H1 (cell line): ENCODE measurements around the gene GBF1. TPM values are rescaled to one million over a fixed set of nuclear protein-coding genes. Genes with fewer than 3 reads are reported as not detected.

ENCODE experiments used
- CBX5 ChIP-seq: fragments of 300-800, 300-1000 bp; sonication (generic); IDR thresholded peaks from 2 replicates; pipeline ENCODE4 v1.7.1; 2016; ENCODE audit warnings: antibody characterized with exemption, low read length, low read depth
- CBX8 ChIP-seq: fragments of 300-800, 300-1000 bp; sonication (generic); IDR thresholded peaks from 2 replicates; pipeline ENCODE4 v1.7.1; 2016; ENCODE audit warnings: low read depth, low read length, borderline replicate concordance
- CEBPB ChIP-seq: IDR thresholded peaks from 2 replicates; pipeline ENCODE4 v1.6.1; 2012; ENCODE audit warnings: low read depth, low read length
- CTBP2 ChIP-seq: IDR thresholded peaks from 2 replicates; pipeline ENCODE4 v1.7.0; 2011; ENCODE audit warnings: borderline replicate concordance, mild to moderate bottlenecking, moderate library complexity, mixed read lengths, low read length; ENCODE audit not compliant: insufficient read depth, insufficient read length
- CTCF ChIP-seq, 3 experiments: IDR thresholded peaks; 1 replicate in 2 of 3; 2 replicates in 1 of 3; pipeline versions ENCODE4 v1.5.1 to v1.6.1; 2011; ENCODE audit warnings: low read length in 3 of 3, mild to moderate bottlenecking in 3 of 3, inconsistent platforms in 2 of 3, low read depth in 1 of 3, moderate library complexity in 1 of 3; ENCODE audit not compliant: insufficient read depth in 1 of 3; ENCODE audit errors: control extremely low read depth in 1 of 3
- GABPA ChIP-seq: IDR thresholded peaks from 2 replicates; pipeline ENCODE4 v1.6.1; 2011; ENCODE audit warnings: mild to moderate bottlenecking, low read length, moderate library complexity, borderline replicate concordance; ENCODE audit not compliant: insufficient read depth
- JUN ChIP-seq: IDR thresholded peaks from 2 replicates; pipeline ENCODE4 v1.6.1; 2011; ENCODE audit warnings: low read depth, mild to moderate bottlenecking, improper control_type of control experiment, low read length
- JUND ChIP-seq: IDR thresholded peaks from 2 replicates; pipeline ENCODE4 v1.6.1; 2011; ENCODE audit warnings: mild to moderate bottlenecking, improper control_type of control experiment, low read length
- KDM4A ChIP-seq: IDR thresholded peaks from one replicate; pipeline ENCODE4 v1.7.1; 2012; ENCODE audit warnings: low read depth, mild to moderate bottlenecking, moderate library complexity, low read length, inconsistent platforms; ENCODE audit not compliant: severe bottlenecking
- NRF1 ChIP-seq: IDR thresholded peaks from 2 replicates; pipeline ENCODE4 v1.6.1; 2011; ENCODE audit warnings: mild to moderate bottlenecking, low read depth, low read length, improper control_type of control experiment
- POLR2A ChIP-seq, 2 experiments: IDR thresholded peaks; 1 replicate in 1 of 2; 2 replicates in 1 of 2; pipeline ENCODE4 v1.6.1; 2011; ENCODE audit warnings: low read depth in 2 of 2, low read length in 2 of 2, mild to moderate bottlenecking in 2 of 2; ENCODE audit errors: control extremely low read depth in 1 of 2
- POU5F1 ChIP-seq: IDR thresholded peaks from 2 replicates; pipeline ENCODE4 v1.6.1; 2011; ENCODE audit warnings: low read depth, mild to moderate bottlenecking, low read length, moderate library complexity
- RAD21 ChIP-seq, 2 experiments: IDR thresholded peaks in 1 of 2; conservative IDR thresholded peaks in 1 of 2; 2 replicates each; pipeline ENCODE4 v1.6.1; 2011; ENCODE audit warnings: low read depth in 2 of 2, low read length in 2 of 2, improper control_type of control experiment in 1 of 2, inconsistent platforms in 1 of 2, mild to moderate bottlenecking in 1 of 2, moderate library complexity in 1 of 2
- SIX5 ChIP-seq: IDR thresholded peaks from 2 replicates; pipeline ENCODE4 v1.6.1; 2011; ENCODE audit warnings: mild to moderate bottlenecking, low read depth, low read length
- TAF1 ChIP-seq: IDR thresholded peaks from 2 replicates; pipeline ENCODE4 v1.6.1; 2011; ENCODE audit warnings: mild to moderate bottlenecking, low read depth, low read length
- polyA plus RNA-seq, 7 experiments: library from polyadenylated mRNA; depleted of rRNA in 3 of 7; stranded (reverse) in 5 of 7; unstranded in 2 of 7; fragments of >200 nt in 5 of 7; fragments of 200-250 nt in 2 of 7; gene quantifications; 1 replicate in 5 of 7; 2 replicates in 1 of 7; 4 replicates in 1 of 7; pipeline versions ENCODE4 v1.2.1 to v1.2.3, GENCODE V29; 2011 to 2013; ENCODE audit warnings: missing spikeins in 2 of 7, mixed read lengths in 2 of 7
- total RNA-seq: library from RNA; stranded (reverse); fragmentation: NEBNext Ultra II Directional; extraction: Animal tissue kit (Norgen Biotek cat#: 25700); gene quantifications from 2 replicates; pipeline ENCODE4 v1.2.1, GENCODE V29; 2021
- TF ChIP-seq, protein P1 (sequence below): IDR thresholded peaks from 2 replicates; pipeline ENCODE4 v1.6.1; 2012; ENCODE audit warnings: low read length, inconsistent platforms

Gene GBF1
- total and polyA plus RNA-seq, 2 of the 8 experiments (the other 6 are each of a cell fraction or from before 2014, with no cell fraction given) = 11.0 to 25.5 TPM

DNA sequence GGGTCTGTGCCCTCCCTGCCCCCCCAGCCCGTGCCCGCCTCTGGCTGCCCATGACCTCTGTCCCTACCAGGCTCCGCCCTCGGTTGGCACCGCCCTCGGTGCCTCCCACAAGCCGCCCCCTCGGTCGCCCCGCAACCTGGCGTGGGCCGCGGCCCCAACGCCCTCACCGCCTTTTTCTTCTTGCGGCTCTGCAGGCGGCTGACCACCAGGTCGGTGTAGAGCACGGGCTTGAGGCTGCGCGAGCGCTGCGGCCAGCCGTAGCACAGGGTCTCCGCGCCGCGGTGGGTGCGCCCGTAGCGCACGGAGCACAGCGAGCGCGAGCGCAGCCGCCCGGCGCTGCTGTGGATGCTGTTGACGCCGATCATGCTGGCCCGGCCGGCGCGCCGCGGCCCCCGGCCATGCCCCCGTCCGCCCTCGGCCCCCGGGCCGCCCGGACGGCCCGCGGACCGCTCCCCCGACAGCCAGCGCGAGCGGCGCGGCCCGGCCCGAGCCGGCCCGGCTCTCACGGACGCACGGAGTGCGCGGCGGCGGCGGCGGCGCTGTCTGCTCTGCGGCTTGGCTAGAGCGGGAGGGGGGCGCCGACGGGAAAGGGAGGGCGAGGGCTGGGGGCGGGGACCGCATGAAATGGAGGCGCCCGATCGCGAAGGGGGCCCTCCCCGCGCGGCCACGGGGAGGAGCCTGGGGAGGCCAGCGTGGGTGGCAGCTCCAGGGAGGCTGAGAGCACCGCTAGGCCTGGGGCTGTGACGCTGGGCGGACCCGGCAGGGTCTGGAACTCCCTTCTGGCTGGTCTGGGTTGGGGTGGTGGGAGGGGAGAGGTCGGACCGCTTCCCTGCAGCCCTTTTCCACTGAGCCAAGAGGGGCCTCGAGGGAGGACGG is 163.6 kb downstream of the GBF1 start (continued):
- TF ChIP-seq CTCF (IDR thresholded peaks at IDR 0.05; ENCODE audit: control extremely low read depth in 1 of 3, insufficient read depth in 1 of 3, low read depth in 1 of 3, low read length in 3 of 3) (peak in 1 of 3 experiments; percentile 6; a peak in 1 of 4 replicates), RAD21 (IDR thresholded peaks at IDR 0.05 in 1 of 2, conservative IDR thresholded peaks at IDR 0.05 in 1 of 2; ENCODE audit: low read depth in 2 of 2, low read length in 2 of 2) (no peak; a peak in 1 of 4 replicates), GABPA (peak; percentile 20; the same call in 1 of the 2 replicates), CBX5 (no peak), CTBP2 (no peak), KDM4A (peak; percentile 63), JUND (no peak), POLR2A (IDR thresholded peaks at IDR 0.05; ENCODE audit: control extremely low read depth in 1 of 2, low read depth in 2 of 2, low read length in 2 of 2) (no peak), POU5F1 (no peak), TAF1 (0 out of 2 replicates have a peak, but pooled peaks have one; percentile 21), NRF1 (no peak), JUN (no peak), CBX8 (no peak), CEBPB (no peak), SIX5 (no peak)
- TF ChIP-seq, protein P1, sequence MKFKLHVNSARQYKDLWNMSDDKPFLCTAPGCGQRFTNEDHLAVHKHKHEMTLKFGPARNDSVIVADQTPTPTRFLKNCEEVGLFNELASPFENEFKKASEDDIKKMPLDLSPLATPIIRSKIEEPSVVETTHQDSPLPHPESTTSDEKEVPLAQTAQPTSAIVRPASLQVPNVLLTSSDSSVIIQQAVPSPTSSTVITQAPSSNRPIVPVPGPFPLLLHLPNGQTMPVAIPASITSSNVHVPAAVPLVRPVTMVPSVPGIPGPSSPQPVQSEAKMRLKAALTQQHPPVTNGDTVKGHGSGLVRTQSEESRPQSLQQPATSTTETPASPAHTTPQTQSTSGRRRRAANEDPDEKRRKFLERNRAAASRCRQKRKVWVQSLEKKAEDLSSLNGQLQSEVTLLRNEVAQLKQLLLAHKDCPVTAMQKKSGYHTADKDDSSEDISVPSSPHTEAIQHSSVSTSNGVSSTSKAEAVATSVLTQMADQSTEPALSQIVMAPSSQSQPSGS = no peak
